Loucy (cell line): ENCODE results near the gene DCAF15.

Experiments used
- H2AFZ ChIP-seq: fragments of 200-600 bp; sonication (generic); 2 replicates; pipeline ENCODE4 v1.6.0; 2016; ENCODE audit warnings: antibody characterized with exemption, mild to moderate bottlenecking, low read length, moderate library complexity
- H3F3A ChIP-seq: fragments of 200-600 bp; 2 replicates; pipeline ENCODE4 v1.6.0; 2016; ENCODE audit warnings: antibody characterized with exemption, low read depth, mild to moderate bottlenecking
- H3K27me3 ChIP-seq: fragments of 200-600 bp; sonication (generic); 2 replicates; pipeline ENCODE4 v1.6.1; 2014; ENCODE audit warnings: low read length, mild to moderate bottlenecking; ENCODE audit not compliant: insufficient read depth, poor library complexity, severe bottlenecking
- H3K36me3 ChIP-seq: fragments of 200-600 bp; sonication (generic); 2 replicates; pipeline ENCODE4 v1.6.1; 2016; ENCODE audit warnings: low read length; ENCODE audit not compliant: insufficient read depth
- H3K4me1 ChIP-seq: fragments of 200-600 bp; sonication (generic); 2 replicates; pipeline ENCODE4 v1.5.1; 2014; ENCODE audit warnings: low read length, mild to moderate bottlenecking; ENCODE audit not compliant: insufficient read depth, poor library complexity, severe bottlenecking
- H3K4me2 ChIP-seq: fragments of 200-600 bp; sonication (generic); 2 replicates; pipeline ENCODE4 v1.6.0; 2014; ENCODE audit warnings: antibody characterized with exemption, low read length, low read depth, mild to moderate bottlenecking; ENCODE audit not compliant: poor library complexity, severe bottlenecking
- H3K4me3 ChIP-seq: fragments of 200-600 bp; sonication (generic); 2 replicates; pipeline ENCODE4 v1.5.1; 2014; ENCODE audit warnings: low read length, mild to moderate bottlenecking, mixed read lengths; ENCODE audit not compliant: poor library complexity, severe bottlenecking
- H3K79me2 ChIP-seq: fragments of 200-600 bp; sonication (generic); 2 replicates; pipeline ENCODE4 v1.6.1; 2014; ENCODE audit warnings: low read length; ENCODE audit not compliant: insufficient read depth
- H3K9ac ChIP-seq: fragments of 200-600 bp; sonication (generic); 2 replicates; pipeline ENCODE4 v1.6.0; 2014; ENCODE audit warnings: mild to moderate bottlenecking, low read depth, low read length, moderate library complexity; ENCODE audit not compliant: poor library complexity, severe bottlenecking
- H3K9me2 ChIP-seq: fragments of 200-600 bp; sonication (generic); replicated peaks from 2 replicates; pipeline ENCODE4 v1.6.1; 2016; ENCODE audit warnings: low read depth, low read length, mixed read lengths
- H3K9me3 ChIP-seq: fragments of 200-600 bp; sonication (generic); 2 replicates; pipeline ENCODE4 v1.6.1; 2014; ENCODE audit warnings: mild to moderate bottlenecking, antibody characterized with exemption, low read length, low read depth; ENCODE audit not compliant: insufficient read depth
- H4K20me1 ChIP-seq: fragments of 200-600 bp; sonication (generic); 2 replicates; pipeline ENCODE4 v1.6.0; 2014; ENCODE audit warnings: antibody characterized with exemption, low read length, mild to moderate bottlenecking; ENCODE audit not compliant: insufficient read depth, poor library complexity, severe bottlenecking
- CTCF ChIP-seq: fragments of 200-600 bp; sonication (generic); conservative IDR thresholded peaks from 2 replicates; pipeline ENCODE4 v1.5.1; 2014; ENCODE audit warnings: mild to moderate bottlenecking, antibody characterized with exemption, low read length
- EZH2phosphoT487 ChIP-seq: fragments of 200-600 bp; IDR thresholded peaks from 2 replicates; pipeline ENCODE4 v1.6.1; 2018; ENCODE audit warnings: antibody characterized with exemption, mild to moderate bottlenecking, moderate library complexity, borderline replicate concordance

Gene DCAF15

GRCh38 chr19:13931391-13932148 is 20.7 kb upstream of the DCAF15 start:
- TF ChIP-seq EZH2phosphoT487 = no peak
- TF ChIP-seq CTCF = no peak
- Histone ChIP-seq H3K9ac (no peak overlapping the region), H3K36me3 (peaks cover 6% of the 10 kb centered on the region; the same call in 1 of the 2 replicates)

GRCh38 chr19:13932149-13932637 is 20.1 kb upstream of the DCAF15 start:
- Histone ChIP-seq H3K9me3 (no peaks in the 10 kb centered on the region), H3K9ac (no peak overlapping the region), H2AFZ (no peak overlapping the region), H3K4me1 (no peaks in the 10 kb centered on the region), H3K79me2 (no peaks in the 10 kb centered on the region), H3F3A (no peaks in the 10 kb centered on the region), H3K4me2 (no peak overlapping the region), H3K36me3 (0 out of 2 replicates have a peak, but pooled peaks cover under 1% of the 10 kb centered on the region), H3K9me2 (no peaks in the 10 kb centered on the region), H3K4me3 (no peak overlapping the region), H3K27me3 (no peaks in the 10 kb centered on the region), H4K20me1 (no peaks in the 10 kb centered on the region)
- TF ChIP-seq EZH2phosphoT487 (no peak), CTCF (no peak)

More at GRCh38 chr19:13931391-13932148, 20.7 kb upstream of the DCAF15 start:
- H3K9me3 ChIP-seq = no peaks in the 10 kb centered on the region
- no peaks in the 10 kb centered on the region for H3K79me2 ChIP-seq
- no peaks in the 10 kb centered on the region for H3F3A ChIP-seq
- H3K4me3 ChIP-seq = no peak overlapping the region
- no peak overlapping the region for H3K4me2 ChIP-seq
- no peaks in the 10 kb centered on the region for H4K20me1 ChIP-seq
- no peak overlapping the region for H2AFZ ChIP-seq
- H3K9me2 ChIP-seq = no peaks in the 10 kb centered on the region
- no peaks in the 10 kb centered on the region for H3K27me3 ChIP-seq
- no peaks in the 10 kb centered on the region for H3K4me1 ChIP-seq

- no peak overlapping the region for H3K9ac ChIP-seq
- H3K9me2 ChIP-seq = no peaks in the 10 kb centered on the region
- H2AFZ ChIP-seq = no peak overlapping the region
- no peaks in the 10 kb centered on the region for H3K27me3 ChIP-seq
- no peaks in the 10 kb centered on the region for H3K79me2 ChIP-seq
- H3K9me3 ChIP-seq = no peaks in the 10 kb centered on the region
- H3F3A ChIP-seq = no peaks in the 10 kb centered on the region
- no peaks in the 10 kb centered on the region for H4K20me1 ChIP-seq
- TF ChIP-seq CTCF = no peak
- no peak for TF ChIP-seq EZH2phosphoT487
- H3K36me3 ChIP-seq = no peaks in the 10 kb centered on the region
- H3K4me3 ChIP-seq = no peak overlapping the region
- H3K4me2 ChIP-seq = no peak overlapping the region
- H3K4me1 ChIP-seq = no peaks in the 10 kb centered on the region
Observed at GRCh38 chr19:13932911-13933393, 19.4 kb upstream of the DCAF15 start.
